AG04450 (cell line): ENCODE measurements around the gene DUOXA2. TPM values are rescaled to one million over a fixed set of nuclear protein-coding genes. Genes with fewer than 3 reads are reported as not detected.
"Not testable (repeated sequence)": the region's sequence is repeated elsewhere in the genome, so short reads cannot be mapped to it uniquely, and the experiment has no call there.

ENCODE experiments used
- CTCF ChIA-PET: fragments of 300-600, 350-600 bp; formaldehyde crosslinking; extraction: SDS; loops from one replicate; lab custom pipeline; 2022; ENCODE audit warnings: antibody characterized with exemption, inconsistent platforms; lab: Charles Lee
- POLR2A ChIA-PET: fragments of 350-600 bp; formaldehyde crosslinking; extraction: SDS; loops from one replicate; lab custom pipeline; 2021; ENCODE audit warnings: antibody characterized with exemption, inconsistent platforms; lab: Yijun Ruan, JAX
- DNase-seq: peaks from one replicate; pipeline ENCODE4 v3.0.0-alpha.2; 2011; ENCODE audit warnings: low read depth, low spot score
- H3K27ac ChIP-seq: one replicate; pipeline ENCODE4 v1.5.1; 2012; ENCODE audit warnings: low read depth, low read length, control low read depth
- H3K27me3 ChIP-seq: one replicate; pipeline ENCODE4 v1.6.0; 2012; ENCODE audit warnings: low read length; ENCODE audit not compliant: control insufficient read depth, insufficient read depth
- H3K4me3 ChIP-seq: 2 replicates; pipeline ENCODE4 v1.5.1; 2011; ENCODE audit warnings: mild to moderate bottlenecking, low read depth, low read length, control low read depth
- H3K9me3 ChIP-seq: 2 replicates; pipeline ENCODE4 v1.5.1; 2012; ENCODE audit warnings: low read length; ENCODE audit not compliant: control insufficient read depth, insufficient read depth
- CTCF ChIP-seq: IDR thresholded peaks from 2 replicates; pipeline ENCODE4 v1.5.1; 2011; ENCODE audit warnings: low read depth, low read length, control low read depth, inconsistent platforms
- polyA plus RNA-seq: library from polyadenylated mRNA; depleted of rRNA; stranded (reverse); fragments of >200 nt; gene quantifications from 2 replicates; pipeline ENCODE4 v1.2.3, GENCODE V29; 2011

DUOXA2 gene
- polyA plus RNA-seq, 1 experiment = not detected

- DNase-seq = no peak
- POLR2A ChIA-PET = no interaction called here
- Histone ChIP-seq H3K4me3 (no peak overlapping the region), H3K9me3 (no peaks in the 10 kb centered on the region), H3K27me3 (peaks cover 42% of the 10 kb centered on the region), H3K27ac (no peak overlapping the region)
- CTCF ChIA-PET = interaction anchor here (3.3 kb wide), 1 partner anchor 16 kb away, joined by 22 read pairs; no protein-coding TSS in a partner anchor
- TF ChIP-seq CTCF = no peak
These were observed 12.4 kb upstream of the DUOXA2 start for GRCh38 chr15:45101749-45102148.

- peaks cover 46% of the 10 kb centered on the region for H3K27me3 ChIP-seq
- no peak for DNase-seq
- POLR2A ChIA-PET = no interaction called here
- CTCF ChIA-PET = interaction anchor here (3.3 kb wide), 1 partner anchor 16 kb away, joined by 22 read pairs; no protein-coding TSS in a partner anchor
- H3K4me3 ChIP-seq = no peak overlapping the region
- no peak for TF ChIP-seq CTCF
- no peak overlapping the region for H3K27ac ChIP-seq
- no peaks in the 10 kb centered on the region for H3K9me3 ChIP-seq
These were observed 11.9 kb upstream of the DUOXA2 start for GRCh38 chr15:45102226-45102625.

- DNase-seq, CTCF ChIA-PET, POLR2A ChIA-PET, H3K9me3 ChIP-seq, H3K4me3 ChIP-seq, H3K27ac ChIP-seq: not testable (repeated sequence)
- H3K27me3 ChIP-seq = peaks cover 48% of the 10 kb centered on the region
These were observed 10.0 kb upstream of the DUOXA2 start for GRCh38 chr15:45104170-45104569.

- TF ChIP-seq CTCF = no peak
- CTCF ChIA-PET = interaction anchor here (2.6 kb wide), 1 partner anchor 13 kb away, joined by 10 read pairs; no protein-coding TSS in a partner anchor
- no peak for DNase-seq
- no peaks in the 10 kb centered on the region for H3K9me3 ChIP-seq
- H3K27me3 ChIP-seq = peaks cover 50% of the 10 kb centered on the region
- no peak overlapping the region for H3K4me3 ChIP-seq
- POLR2A ChIA-PET = no interaction called here
- H3K27ac ChIP-seq = no peak overlapping the region
These were observed 8.5 kb upstream of the DUOXA2 start for GRCh38 chr15:45105586-45105985.

GRCh38 chr15:45106002-45106790, 7.9 kb upstream of the DUOXA2 start:
- no peak for TF ChIP-seq CTCF
- DNase-seq = no peak
- Histone ChIP-seq H3K9me3 (no peaks in the 10 kb centered on the region), H3K27me3 (peaks cover 51% of the 10 kb centered on the region), H3K27ac (no peak overlapping the region), H3K4me3 (no peak overlapping the region)
- ChIA-PET CTCF (interaction anchor here (2.6 kb wide), 1 partner anchor 12 kb away, joined by 10 read pairs; no protein-coding TSS in a partner anchor), POLR2A (no interaction called here)
